Stimulated activated CD4-positive, alpha-beta T cell treated with anti-CD3 and anti-CD28 coated beads, TNF-alpha, amount 100 ng/mL, for 48 hours (primary cell): Measurements from ENCODE around the gene BDH2.

Source experiments
- DNase-seq, 3 donors: peaks; one replicate each; pipeline ENCODE4 v3.0.0-alpha.2; 2020; ENCODE audit warnings: low read depth in 3 of 3

Gene BDH2

GRCh38 chr4:103085555-103086196 lies 14.0 kb downstream of the BDH2 start:
- no peak for DNase-seq

GRCh38 chr4:103079621-103080020 lies 20.0 kb downstream of the BDH2 start:
- no peak for DNase-seq

- DNase-seq: peak in 1 of 3 donors; percentile 48
These were observed 22.8 kb downstream of the BDH2 start, which contains the start of gene SLC9B2 for GRCh38 chr4:103076747-103077347. Gene SLC9B2, minus strand, starts transcription at chr4:103076761. Its CDS starts 9,211 bp downstream, at chr4:103067550.

- peak; percentile 37 to 44 (median 38) for DNase-seq
These were observed 23.5 kb downstream of the BDH2 start for GRCh38 chr4:103075894-103076746.

- DNase-seq: no peak
These were observed 24.2 kb downstream of the BDH2 start for GRCh38 chr4:103075435-103075893.

GRCh38 chr4:103074744-103075434 lies 24.7 kb downstream of the BDH2 start:
- DNase-seq: no peak

- DNase-seq: no peak
These were observed 25.7 kb downstream of the BDH2 start for GRCh38 chr4:103073792-103074438.

- no peak for DNase-seq
These were observed 31.6 kb downstream of the BDH2 start for GRCh38 chr4:103067841-103068547.

- no peak for DNase-seq
These were observed 39.0 kb downstream of the BDH2 start for GRCh38 chr4:103060453-103061148.

- DNase-seq: no peak
These were observed 45.6 kb downstream of the BDH2 start for GRCh38 chr4:103054030-103054429.

- no peak for DNase-seq
These were observed 46.9 kb downstream of the BDH2 start for GRCh38 chr4:103052779-103053178.

GRCh38 chr4:103052145-103052544 lies 47.5 kb downstream of the BDH2 start:
- DNase-seq: no peak

- no peak for DNase-seq
These were observed 48.7 kb downstream of the BDH2 start for GRCh38 chr4:103050736-103051436.

GRCh38 chr4:103046416-103047290 lies 53.0 kb downstream of the BDH2 start:
- DNase-seq: no peak

GRCh38 chr4:103044183-103044582 lies 55.5 kb downstream of the BDH2 start:
- no peak for DNase-seq

GRCh38 chr4:103036169-103036568 lies 63.5 kb downstream of the BDH2 start:
- no peak for DNase-seq

- DNase-seq: no peak
These were observed 67.1 kb downstream of the BDH2 start for GRCh38 chr4:103032574-103032973.

- DNase-seq: no peak
These were observed 68.8 kb downstream of the BDH2 start for GRCh38 chr4:103030791-103031190.

- DNase-seq: no peak
These were observed 70.3 kb downstream of the BDH2 start for GRCh38 chr4:103029300-103029699.
